ENCODE results near the gene MPPED2.

Gene MPPED2

DNA sequence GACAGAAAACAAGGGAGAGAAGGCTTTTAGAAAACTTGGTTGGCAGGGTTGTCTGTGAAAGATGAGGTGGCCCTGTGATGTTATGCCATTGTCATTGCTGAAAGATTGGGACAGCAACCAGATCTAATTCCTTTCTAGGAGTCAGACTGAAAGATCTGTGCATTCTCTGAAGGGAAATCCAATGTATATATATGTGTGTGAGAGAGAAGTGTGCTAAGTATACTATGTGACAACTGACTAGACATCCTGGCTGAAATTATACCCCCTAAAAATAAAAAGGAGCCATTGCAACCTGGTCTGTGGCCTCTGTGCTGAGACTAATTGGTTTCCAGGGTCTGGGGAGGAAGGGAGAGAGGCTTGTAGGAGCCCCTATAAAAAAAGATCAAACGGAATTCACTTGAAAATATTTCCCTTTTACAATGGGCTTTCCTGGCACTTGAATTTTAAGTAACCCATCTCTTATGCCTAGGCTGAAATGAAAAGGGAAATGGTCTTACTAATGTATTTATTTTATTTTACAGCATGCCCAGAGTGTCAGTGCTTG is 1.2 kb upstream of the MPPED2 start:
- H3K4me3 ChIP-seq (ENCODE audit: low read depth, low read length) = no peak overlapping the region
- H3K36me3 ChIP-seq = no peaks in the 10 kb centered on the region
- TF ChIP-seq, protein P1, sequence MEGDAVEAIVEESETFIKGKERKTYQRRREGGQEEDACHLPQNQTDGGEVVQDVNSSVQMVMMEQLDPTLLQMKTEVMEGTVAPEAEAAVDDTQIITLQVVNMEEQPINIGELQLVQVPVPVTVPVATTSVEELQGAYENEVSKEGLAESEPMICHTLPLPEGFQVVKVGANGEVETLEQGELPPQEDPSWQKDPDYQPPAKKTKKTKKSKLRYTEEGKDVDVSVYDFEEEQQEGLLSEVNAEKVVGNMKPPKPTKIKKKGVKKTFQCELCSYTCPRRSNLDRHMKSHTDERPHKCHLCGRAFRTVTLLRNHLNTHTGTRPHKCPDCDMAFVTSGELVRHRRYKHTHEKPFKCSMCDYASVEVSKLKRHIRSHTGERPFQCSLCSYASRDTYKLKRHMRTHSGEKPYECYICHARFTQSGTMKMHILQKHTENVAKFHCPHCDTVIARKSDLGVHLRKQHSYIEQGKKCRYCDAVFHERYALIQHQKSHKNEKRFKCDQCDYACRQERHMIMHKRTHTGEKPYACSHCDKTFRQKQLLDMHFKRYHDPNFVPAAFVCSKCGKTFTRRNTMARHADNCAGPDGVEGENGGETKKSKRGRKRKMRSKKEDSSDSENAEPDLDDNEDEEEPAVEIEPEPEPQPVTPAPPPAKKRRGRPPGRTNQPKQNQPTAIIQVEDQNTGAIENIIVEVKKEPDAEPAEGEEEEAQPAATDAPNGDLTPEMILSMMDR (IDR thresholded peaks at IDR 0.05; ENCODE audit: low read depth, low read length) = no peak
- H3K4me1 ChIP-seq = no peaks in the 10 kb centered on the region
- H3K27me3 ChIP-seq = peaks cover 27% of the 10 kb centered on the region
- H3K9me3 ChIP-seq = no peaks in the 10 kb centered on the region
- DNase-seq = no peak

DNA sequence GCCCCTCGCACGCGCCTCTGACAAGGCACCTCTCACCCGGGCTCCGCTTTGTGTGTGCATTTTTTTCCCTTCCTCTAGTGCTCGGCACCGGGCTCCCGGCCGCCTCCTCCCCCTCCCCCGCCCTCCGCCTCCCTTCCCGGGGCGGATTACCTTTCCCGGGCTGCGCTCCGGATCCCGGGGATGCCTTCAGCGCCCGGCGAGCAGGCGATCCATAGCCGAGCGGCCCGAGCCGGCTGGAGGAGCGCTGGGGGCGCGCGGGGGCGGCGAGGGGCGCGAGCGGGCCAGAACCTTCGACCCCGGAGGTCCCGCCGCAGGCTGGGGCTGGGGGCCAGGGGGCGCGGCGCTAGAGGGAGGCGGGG is 282 bp downstream of the MPPED2 start:
- Histone ChIP-seq H3K9me3 (no peaks in the 10 kb centered on the region), H3K27me3 (peaks cover 27% of the 10 kb centered on the region), H3K4me3 (ENCODE audit: low read depth, low read length) (no peak overlapping the region), H3K4me1 (no peaks in the 10 kb centered on the region), H3K36me3 (no peaks in the 10 kb centered on the region)
- TF ChIP-seq, protein P1 (IDR thresholded peaks at IDR 0.05; ENCODE audit: low read depth, low read length) = no peak
- DNase-seq = no peak

DNA sequence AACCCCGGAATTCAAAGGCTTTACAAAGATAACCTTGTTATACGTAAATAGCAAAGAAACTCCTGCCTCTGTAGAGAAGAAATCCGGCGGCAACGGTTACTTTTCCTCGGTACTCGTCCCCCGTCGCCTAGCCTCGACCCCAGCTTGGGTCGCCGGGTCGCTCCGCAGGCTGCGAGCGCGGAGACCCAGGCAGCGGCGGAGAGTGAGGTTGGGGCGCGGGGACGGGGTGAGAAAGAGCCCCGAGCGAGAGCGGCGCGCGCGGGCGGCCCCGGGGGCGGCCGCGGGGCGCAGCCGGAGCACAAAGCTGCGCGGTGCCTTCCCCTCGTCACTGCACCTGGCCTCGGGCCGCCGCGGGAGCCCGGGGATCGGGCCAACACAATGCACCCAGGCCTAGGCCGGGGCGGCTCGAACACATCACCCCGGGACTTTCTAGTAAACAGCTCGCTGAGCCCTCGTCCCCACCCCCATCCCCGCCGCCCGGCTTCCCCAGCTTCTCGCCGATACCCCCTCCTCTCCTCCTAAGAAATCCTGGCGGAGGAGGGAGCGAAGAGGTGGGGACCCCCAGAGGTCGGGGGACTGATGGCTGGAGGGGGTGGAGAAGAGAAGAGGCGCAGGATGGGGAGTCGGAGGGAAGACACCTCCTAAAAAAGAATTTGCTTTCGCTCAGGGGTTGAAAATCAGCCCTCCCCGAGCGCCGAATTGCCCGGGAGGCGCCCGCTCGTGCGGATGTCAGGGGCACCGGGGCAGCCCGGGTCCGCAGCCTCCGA is 845 bp downstream of the MPPED2 start:
- H3K4me3 ChIP-seq (ENCODE audit: low read depth, low read length) = no peak overlapping the region
- no peak for DNase-seq
- H3K9me3 ChIP-seq = no peaks in the 10 kb centered on the region
- TF ChIP-seq, protein P1 (IDR thresholded peaks at IDR 0.05; ENCODE audit: low read depth, low read length) = no peak
- no peaks in the 10 kb centered on the region for H3K36me3 ChIP-seq
- no peaks in the 10 kb centered on the region for H3K4me1 ChIP-seq
- H3K27me3 ChIP-seq = peaks cover 27% of the 10 kb centered on the region

DNA sequence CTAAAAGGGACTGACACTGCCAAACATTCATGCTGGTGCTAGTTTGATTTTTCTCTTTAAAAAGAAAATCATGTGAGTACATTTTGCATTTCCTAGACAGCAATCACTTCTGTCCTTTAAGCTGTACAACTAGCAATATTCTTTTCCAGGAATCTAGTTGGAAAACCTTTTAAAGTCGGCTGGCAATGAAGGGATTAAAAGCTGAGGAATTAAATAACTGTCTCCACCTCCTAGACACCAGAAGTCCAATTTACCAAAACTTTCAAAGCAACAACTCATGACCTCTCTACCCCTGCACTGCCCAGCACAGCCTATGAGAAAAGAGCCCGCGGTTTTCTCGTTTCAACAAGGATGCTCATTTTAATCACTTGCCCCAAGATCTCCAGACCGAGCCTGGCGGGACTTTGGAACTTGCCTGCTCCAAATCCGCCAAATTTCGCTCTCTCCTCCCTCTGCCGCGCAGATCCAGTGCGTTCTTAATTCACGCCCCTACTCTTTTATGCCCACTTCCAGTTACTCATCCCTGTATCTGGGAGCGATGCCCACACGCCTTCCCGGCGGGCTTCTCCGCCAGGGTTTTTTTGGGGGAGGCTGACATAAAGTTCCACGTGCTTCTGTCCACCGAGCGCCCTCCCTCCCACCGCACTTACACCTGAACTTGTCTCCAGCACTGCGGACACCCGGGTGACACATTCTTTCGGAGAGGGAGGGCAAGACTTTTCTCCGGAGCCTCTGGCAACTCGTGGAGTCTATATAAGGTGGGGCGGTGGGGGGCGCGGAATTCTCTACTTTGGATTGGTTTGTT is 2.5 kb downstream of the MPPED2 start:
- H3K4me1 ChIP-seq = no peaks in the 10 kb centered on the region
- H3K4me3 ChIP-seq (ENCODE audit: low read depth, low read length) = no peak overlapping the region
- TF ChIP-seq, protein P1 (IDR thresholded peaks at IDR 0.05; ENCODE audit: low read depth, low read length) = no peak
- no peaks in the 10 kb centered on the region for H3K9me3 ChIP-seq
- peaks cover 27% of the 10 kb centered on the region for H3K27me3 ChIP-seq
- no peaks in the 10 kb centered on the region for H3K36me3 ChIP-seq
- DNase-seq = no peak

DNA sequence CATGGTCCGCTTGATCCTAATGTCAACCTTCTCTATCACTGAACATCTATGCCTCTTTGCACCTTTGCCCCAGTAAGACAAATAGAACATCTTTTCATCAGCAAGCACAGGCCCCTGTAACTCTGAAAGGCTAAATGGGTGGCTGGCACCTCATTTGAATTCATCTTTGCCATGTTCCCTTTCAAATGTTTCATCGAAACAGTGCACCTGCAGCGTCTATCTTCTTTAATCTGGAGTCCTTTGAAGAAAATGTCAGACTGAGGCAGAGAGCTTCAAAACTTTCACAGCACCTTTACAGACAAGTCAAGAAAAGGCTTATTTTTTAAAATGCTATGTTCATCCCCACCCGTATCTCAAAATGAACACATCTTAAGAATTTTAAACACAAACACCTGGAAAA is 3.4 kb downstream of the MPPED2 start:
- DNase-seq = no peak
- Histone ChIP-seq H3K36me3 (no peaks in the 10 kb centered on the region), H3K4me1 (no peaks in the 10 kb centered on the region), H3K9me3 (no peaks in the 10 kb centered on the region), H3K4me3 (ENCODE audit: low read depth, low read length) (no peak overlapping the region), H3K27me3 (peaks cover 27% of the 10 kb centered on the region)
- TF ChIP-seq, protein P1 (IDR thresholded peaks at IDR 0.05; ENCODE audit: low read depth, low read length) = no peak

DNA sequence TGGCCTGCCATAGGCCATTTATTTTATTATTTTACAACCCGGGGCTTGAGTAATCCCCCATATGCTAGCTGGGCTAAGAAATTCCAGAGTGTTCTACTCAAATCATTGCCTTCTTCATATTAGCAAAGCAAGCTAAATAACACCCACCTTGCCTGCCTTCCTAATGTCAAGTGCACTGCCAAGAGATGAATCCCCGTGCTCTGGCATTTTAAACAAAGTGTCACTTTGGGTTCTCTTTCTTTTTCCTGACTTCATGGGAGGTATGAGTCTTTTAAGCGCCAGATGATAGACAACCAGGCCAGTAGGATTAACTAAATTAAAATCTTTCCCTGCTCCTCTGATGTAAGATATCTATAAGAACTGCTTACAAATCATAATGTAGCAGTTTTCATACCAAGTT is 4.5 kb downstream of the MPPED2 start:
- Histone ChIP-seq H3K36me3 (no peaks in the 10 kb centered on the region), H3K4me3 (ENCODE audit: low read depth, low read length) (no peak overlapping the region), H3K9me3 (no peaks in the 10 kb centered on the region), H3K4me1 (no peaks in the 10 kb centered on the region), H3K27me3 (peaks cover 27% of the 10 kb centered on the region)
- DNase-seq = no peak
- TF ChIP-seq, protein P1 (IDR thresholded peaks at IDR 0.05; ENCODE audit: low read depth, low read length) = no peak

Measured in BE2C (cell line).